ENCODE measurements around the gene MLXIP. TPM values are rescaled to one million over a fixed set of nuclear protein-coding genes. Genes with fewer than 3 reads are reported as not detected.

Gene MLXIP
- total RNA-seq, 1 donor from 2014 or later, result 25.7 TPM

DNA sequence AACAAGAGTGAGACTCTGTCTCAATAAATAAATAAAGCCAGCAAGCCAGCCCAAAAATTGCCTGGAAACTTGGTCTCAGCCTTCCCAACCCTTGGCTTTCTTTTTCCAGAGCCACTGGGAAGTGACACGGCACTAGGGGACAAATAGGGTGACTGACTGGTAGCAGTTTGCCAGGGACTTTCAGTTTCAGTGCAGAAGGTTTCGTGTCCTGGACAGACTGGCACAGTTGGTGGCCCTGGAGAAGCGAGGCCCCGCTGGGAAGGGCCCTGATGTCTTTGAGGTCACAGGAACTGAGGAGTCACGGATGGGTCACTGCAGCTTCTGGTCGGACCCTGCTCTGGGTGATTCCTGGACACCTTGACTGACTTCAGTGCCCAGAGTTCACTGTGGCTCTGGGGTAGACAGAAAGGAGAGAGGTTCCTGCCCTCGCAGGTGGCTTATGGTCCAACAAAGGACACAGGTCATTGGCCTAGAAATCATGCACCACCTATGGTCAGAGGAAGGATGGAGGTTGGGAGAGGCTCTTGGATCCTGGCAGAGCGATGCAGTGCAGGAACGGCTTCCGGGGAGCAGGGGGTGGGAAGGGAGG lies 107.0 kb downstream of the MLXIP start:
- no peak for DNase-seq (ENCODE audit: missing footprints)
- ATAC-seq, result no peak
- intact Hi-C loops (cut with DNase I), result loop anchor here (5.0 kb wide), 1 partner anchor 133 kb away; no protein-coding TSS in a partner anchor

GRCh38 chr12:122187466-122187865 lies 108.9 kb downstream of the MLXIP start:
- ATAC-seq (no peak), DNase-seq (ENCODE audit: missing footprints) (no peak)
- intact Hi-C loops (cut with DNase I), result loop anchor here (5.0 kb wide), 1 partner anchor 135 kb away; no protein-coding TSS in a partner anchor

GRCh38 chr12:122189626-122190475 lies 111.3 kb downstream of the MLXIP start:
- ATAC-seq, result no peak
- DNase-seq (ENCODE audit: missing footprints), result no peak
- intact Hi-C loops (cut with DNase I), result loop anchor here (5.0 kb wide), 1 partner anchor 138 kb away; no protein-coding TSS in a partner anchor

DNA sequence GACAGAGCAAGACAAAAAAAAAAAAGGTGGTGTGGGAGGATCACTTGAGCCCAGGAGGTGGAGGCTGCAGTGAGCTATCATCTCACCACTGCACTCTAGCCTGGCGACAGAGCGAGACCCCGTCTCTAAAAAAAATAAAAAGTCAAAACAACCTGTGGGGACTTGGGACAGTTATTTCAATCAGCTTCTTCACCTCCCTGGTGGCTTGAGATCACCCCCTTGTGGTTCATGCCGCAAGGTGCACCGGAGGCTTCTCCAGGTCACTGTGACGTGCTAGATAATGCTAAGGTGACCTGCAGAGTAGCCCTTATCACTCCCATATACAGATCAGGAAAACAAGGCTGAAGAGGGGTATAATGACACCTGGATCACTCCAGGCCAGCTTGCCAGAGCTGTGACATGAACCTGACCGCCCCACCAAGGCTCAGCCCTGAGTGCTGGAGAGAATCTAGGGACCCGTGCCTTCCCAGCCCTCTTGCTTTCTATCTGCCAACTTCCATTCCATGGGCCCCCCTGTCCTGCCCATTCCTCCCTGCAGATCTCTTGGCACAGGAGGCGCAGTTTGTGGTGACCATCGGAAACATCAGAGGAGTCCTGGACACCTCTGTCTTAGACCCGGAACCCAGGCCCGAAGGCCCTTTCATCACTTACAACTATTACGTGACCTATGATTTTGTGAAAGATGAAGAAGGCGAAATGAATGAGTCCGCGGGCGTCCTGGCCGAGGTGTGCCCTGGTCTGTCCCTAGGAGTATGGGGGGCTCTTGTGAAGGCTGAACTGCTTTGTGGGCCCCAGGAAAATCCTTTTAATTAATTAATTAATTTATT lies 112.5 kb downstream of the MLXIP start:
- DNase-seq (ENCODE audit: missing footprints) (no peak), ATAC-seq (peak; percentile 70)
- intact Hi-C loops (cut with DNase I), result no loop called here

GRCh38 chr12:122192441-122192840 lies 113.9 kb downstream of the MLXIP start:
- DNase-seq (ENCODE audit: missing footprints) (no peak), ATAC-seq (no peak)
- intact Hi-C loops (cut with DNase I), result no loop called here

DNA sequence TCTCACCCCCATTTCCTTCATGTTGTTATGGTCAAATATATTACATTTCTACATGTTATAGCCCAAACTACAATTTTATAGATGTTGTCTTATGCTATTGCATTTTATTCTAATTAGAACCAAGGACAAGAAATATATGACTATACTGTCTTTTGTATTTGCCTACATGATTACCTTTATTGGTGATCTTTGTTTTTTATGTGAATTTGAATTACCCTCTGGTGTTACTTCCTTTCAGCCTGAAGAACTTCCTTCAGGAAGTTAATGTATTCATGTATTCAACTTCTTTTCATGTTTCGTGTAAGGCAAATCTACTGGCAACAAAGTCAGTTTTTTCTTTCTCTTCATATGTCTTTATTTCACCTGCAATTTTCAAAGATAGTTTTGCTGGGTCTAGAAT lies 116.2 kb downstream of the MLXIP start:
- DNase-seq (ENCODE audit: missing footprints) (no peak), ATAC-seq (no peak)
- intact Hi-C loops (cut with DNase I), result no loop called here

- ATAC-seq (no peak), DNase-seq (ENCODE audit: missing footprints) (no peak)
- intact Hi-C loops (cut with DNase I), result no loop called here
Observed at GRCh38 chr12:122195405-122195804, 116.8 kb downstream of the MLXIP start.

Other genes with a start within 250 kb of the MLXIP start
- gene HPD, start 219.9 kb upstream of the MLXIP start, total RNA-seq, result 2.3 TPM
- gene PSMD9, start 190.0 kb upstream of the MLXIP start, total RNA-seq, result 35.4 TPM
- gene CFAP251, start 160.2 kb upstream of the MLXIP start, total RNA-seq, result 1.3 TPM
- 15.8 TPM for gene BCL7A, start 56.9 kb upstream of the MLXIP start, total RNA-seq
- not detected for gene IL31, start 95.5 kb downstream of the MLXIP start, total RNA-seq
- gene LRRC43, start 104.4 kb downstream of the MLXIP start, total RNA-seq, result 0.70 TPM
- gene B3GNT4, start 125.0 kb downstream of the MLXIP start, total RNA-seq, result not detected
- 28.2 TPM for gene DIABLO, start 147.3 kb downstream of the MLXIP start, total RNA-seq
- 10.8 TPM for gene VPS33A, start 187.7 kb downstream of the MLXIP start, total RNA-seq